HG02970 (cell line): ENCODE results near the gene FBXL15.

Experiments
- ATAC-seq: cut with Tn5 transposase; IDR thresholded peaks from one replicate; pipeline ENCODE4 v1.9.1; 2021; ENCODE audit warnings: mild to moderate bottlenecking, moderate library complexity, moderate number of reproducible peaks; ENCODE audit not compliant: unreplicated experiment, low FRiP score

FBXL15 gene

DNA sequence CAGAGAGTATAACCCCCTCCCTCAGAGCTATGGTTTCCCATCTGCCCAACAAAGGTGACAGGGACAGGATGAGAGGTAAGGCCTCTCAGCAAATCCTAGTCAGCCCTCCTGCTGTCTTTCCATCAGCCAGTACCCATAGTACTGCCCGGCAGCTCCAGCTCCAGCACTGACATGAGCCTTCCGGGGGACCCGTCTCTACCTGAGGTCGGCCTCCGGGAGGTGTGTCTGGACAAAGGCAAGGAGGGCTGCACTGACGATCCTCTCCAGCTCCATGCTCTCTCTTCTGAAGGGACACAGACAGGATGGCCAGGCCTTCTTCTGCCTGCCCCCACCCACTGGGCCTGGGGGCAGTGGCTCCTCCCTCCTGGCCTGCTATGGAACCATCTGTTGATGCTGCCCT, 4.3 kb downstream of the FBXL15 start:
- ATAC-seq = no peak

DNA sequence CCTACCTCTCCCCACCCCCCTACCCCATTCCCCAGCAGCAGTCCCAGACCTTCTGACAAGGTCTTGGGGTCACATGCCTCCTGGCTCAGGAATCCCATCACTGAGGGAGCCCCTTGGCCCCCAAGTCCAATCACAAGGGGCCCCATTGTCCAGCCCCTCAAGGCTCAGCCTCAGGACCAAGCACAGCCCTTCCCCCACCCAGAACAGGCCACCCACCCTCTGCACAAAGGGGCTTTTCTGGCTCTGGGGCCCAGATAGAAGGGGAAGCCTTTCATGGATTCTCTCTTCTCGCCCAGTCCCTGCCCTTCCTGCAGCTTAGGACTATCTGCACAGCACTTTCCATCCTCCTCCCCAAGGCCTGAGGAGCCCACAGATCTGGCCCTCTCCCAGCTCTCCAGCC, 4.8 kb downstream of the FBXL15 start:
- no peak for ATAC-seq

DNA sequence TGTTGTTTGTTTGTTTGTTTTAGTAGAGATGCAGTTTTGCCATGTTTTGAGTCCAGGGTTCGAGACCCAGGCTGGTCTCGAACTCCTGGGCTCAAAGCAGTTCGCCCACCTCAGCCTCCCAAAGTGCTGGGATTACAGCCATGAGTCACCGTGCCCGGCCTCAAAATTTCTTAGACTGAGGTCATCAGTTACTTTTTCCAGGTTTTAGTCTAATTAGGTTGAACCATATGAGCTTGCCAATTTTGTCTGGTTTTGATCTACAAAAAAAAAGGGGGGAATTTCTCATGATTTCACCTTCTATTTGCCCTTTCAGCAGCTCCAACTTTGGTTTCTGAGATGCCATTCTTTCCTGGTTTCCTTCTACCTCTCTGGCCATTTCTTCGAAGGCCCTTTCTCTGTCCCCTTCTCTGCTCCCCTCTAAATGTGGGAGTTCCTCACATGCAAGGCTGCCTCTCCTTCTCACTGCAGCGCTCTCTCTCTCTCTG, 6.2 kb downstream of the FBXL15 start:
- ATAC-seq = no peak

DNA sequence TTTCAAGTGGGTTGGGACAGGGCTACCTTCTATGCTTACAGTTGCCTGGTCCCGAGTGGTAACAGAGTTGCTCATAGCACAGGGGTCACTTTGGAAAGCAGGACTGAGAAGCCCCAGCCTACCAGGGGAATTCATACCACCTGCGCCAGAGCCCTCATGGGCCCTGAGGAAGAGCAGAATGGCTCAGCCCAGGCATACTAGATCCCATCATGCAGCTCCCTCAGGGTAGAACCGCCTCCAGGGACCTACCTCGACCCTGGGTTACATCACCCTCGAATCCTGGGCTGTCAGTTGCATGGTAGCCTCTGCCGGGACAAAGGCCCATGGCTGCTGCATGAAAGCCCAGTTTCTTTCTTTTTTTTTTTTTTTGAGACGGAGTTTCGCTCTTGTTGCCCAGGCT, 8.8 kb downstream of the FBXL15 start:
- ATAC-seq = no peak

DNA sequence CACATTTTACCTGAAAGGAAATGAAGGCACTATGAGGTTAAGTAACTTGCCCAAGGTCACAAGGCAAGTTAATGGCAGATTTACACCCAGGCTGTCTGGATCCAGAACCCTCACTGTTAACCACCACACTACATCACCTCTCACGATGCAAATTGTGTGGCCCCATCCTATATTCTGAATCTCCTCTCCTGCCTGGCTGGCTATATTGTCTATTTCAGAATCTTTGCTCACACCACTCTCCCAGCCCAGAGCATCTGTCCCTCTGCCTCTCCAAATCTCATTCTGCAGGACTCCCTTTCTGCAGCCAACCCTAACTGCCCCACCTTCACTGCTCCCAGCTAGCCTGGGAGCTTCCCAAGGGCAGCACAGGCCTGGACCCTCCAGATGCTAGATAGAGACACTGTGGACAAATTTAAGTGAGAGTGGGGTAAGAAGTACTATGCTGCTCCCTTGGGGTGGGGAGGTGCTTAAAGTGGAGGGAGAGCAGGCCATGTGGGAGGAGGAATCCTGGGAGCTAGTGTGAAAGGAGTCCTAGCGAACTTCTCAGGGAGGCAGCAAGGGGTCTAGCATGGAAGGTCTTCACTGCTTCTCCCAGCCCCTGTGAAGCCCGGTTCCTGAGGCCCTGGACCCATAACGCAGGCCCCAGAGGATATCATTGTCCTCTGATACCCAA, 11.0 kb downstream of the FBXL15 start:
- ATAC-seq = no peak

DNA sequence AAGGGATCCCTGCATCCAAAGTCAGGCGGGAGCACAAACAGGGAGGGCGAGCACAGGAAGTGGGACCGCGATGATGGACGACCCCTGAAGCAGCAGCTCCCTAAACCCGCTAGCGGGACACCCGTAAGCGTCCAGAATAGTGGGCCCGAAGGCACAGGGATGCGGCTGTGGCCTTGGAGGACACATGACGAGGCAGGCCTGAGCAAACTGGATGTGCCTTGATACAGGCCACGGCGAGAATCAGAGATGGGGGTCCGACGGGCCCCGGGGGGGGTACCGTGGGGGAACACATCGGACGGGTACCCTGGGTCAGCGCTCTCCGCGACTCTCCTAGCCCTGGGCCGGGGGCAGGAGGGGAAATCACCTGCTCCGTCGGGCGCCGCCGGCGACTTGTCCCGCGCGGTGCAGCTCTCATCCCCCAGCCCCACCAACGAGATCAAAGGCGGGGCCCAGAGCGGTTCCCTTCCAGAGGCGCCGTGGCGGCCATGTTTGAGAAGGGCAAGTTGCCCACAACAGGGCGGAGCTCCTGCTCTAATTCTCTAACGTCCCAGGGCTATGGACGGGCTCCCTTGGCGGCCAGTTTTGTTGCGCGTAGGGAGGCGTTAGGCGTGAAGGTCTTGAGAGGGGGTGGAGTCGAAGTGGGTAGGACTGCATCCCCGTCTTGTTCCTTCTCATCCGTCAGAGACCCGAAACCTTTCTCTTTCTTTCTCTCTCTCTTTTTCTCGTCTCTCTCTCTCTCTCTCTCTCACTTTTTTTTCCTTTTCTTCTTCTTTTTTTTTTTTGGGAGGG, 11.7 kb downstream of the FBXL15 start, which contains the start of gene CUEDC2:
CUEDC2 (minus strand) TSS at position 413 of the 789 bp plus-strand sequence. CDS start 7,386 bp downstream, outside the sequence.
- peak; percentile 83 for ATAC-seq

DNA sequence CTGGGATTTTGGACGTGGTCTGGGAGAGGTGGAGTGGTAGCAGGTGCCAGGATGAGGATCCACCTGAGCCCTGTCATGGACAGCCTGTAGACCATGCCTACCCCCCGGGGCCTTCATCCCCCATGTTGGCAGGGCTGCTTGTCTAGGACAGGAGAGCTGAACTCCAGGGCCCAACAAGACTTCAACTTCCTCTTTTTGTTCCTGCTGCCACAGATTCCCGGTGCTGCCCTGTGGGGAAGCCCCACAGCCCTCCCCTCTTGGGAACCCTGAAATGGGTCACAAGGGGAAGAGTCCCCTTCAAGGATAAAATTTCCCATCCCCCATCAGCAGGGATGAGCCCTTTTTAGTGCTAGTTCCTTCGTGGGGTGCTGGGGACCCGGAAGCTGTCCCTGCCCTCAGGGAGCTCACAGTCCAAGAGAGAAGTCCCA, 13.0 kb downstream of the FBXL15 start:
- ATAC-seq = no peak

DNA sequence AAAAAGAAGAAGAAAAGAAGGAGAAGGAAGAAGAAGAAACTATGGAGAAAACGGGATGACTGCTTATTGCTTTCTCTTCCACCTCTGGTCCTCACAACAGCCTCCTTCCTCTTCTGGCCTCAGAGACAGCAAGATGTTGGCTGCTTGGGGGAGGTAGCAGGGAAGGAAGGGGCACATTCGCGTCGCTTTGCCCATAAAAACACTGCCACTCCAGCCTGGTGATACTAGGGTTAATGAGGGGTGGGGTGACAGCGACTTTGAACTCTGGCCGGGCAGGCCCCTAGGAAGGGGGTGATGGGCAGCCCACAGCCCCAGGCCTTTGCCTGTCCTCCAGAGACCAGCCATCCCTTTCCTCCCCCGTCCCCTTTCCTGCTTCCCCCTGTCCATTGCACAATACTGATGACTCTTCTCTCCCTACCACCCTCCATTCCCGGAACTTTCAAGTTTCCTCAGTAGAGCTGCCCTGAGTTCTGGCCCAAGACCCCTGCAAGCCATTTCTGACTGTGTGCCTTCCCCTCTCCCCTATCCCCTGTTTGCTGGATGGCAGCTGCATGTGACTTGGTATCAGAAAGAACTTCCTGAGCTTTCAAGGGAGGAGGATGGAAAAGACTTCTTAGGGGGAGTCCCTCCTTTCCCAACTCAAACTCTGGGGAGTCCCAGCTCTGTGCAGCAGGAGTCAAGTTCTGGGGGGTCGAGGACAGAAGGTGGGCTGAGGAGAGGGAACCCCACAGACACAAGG, 13.9 kb downstream of the FBXL15 start:
- ATAC-seq = no peak

DNA sequence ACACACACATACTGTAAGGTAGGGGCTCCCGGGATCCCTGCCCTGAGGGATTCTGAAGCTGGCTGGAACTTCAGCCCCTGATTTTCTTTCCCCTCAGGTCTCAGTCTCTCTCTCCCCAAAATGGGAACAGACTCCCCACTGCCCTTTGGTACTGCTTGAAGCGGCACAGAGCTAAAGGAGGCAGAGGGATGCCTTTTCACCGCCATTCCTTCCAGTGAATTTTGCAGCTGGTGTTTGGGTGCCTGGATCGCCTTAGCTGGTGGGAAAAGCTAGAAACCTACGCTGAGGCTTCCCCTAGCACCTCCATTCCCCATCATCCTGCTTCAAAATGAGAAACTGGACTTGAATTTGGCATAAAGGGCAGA, 14.5 kb downstream of the FBXL15 start:
- ATAC-seq = no peak

DNA sequence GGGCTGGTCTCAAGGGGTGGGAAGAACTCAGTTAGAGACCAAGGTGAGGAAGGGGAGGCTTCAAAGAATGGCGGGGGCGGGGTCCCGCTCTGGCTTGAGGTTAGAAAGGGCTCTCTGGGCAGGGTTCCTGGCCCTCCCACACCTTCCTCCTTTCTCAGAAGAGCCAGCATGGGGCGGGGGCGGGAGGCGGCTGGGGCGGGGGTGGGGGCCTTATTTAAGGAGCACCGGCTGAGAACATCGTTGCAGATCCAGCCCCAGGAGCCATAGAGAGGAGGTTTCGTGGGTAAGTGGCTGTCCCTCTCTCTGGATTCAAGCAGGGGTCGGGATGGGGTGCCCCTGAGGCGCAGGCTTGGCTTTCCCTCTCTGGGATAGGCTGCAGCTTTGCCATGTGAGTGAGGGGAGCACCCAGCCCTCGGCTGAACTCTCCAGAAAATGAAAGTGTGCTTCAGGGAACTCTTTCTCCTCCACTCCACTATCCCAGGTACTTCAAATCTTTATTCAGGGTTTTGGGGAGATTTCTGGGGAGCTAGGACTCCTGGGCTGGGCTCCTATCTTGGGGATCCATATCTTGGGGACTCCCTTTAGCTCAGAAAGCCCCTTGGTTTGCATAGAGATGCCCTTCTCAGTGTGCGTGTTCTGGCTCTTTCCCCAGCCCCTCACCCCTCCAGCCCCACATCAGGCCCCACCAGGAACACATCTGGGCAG, 15.0 kb downstream of the FBXL15 start:
- ATAC-seq = no peak

DNA sequence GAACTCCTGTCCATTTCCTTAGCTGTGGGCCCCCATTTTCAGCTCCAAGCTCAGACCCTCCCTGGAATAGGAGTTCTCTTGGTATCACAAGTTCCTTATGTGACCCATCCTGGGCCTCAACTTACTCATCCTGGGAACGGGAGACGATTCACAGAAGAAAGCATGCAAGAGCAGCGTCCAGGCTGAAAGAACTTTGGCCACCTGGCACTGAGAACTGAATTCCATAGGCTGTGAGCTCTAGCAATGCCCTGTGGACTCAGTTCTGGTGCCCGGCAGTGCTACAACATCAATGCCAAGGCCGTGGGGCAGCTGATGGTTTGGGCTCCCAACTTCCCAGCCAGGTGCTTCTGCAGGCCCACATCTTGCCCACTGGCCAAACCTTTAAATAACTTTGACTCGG, 15.7 kb downstream of the FBXL15 start:
- ATAC-seq = no peak

DNA sequence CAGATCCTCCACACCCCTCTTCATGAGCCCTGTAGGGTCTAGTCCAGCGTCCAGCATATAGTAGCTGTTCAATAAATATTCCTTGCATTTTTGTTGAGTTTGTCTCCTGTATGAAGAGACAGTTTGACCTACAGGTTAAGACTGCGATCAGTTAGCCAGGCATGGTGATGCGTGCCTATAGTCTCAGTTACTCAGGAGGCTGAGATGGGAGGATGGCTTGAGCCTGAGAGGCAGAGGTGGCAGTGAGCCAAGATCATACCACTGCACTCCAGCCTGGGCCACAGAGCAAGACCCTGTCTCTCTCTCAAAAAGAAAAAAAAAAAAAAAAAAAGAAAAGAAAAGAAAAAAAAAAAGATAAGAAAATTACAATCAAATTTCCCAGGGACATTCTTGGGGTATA, 16.9 kb downstream of the FBXL15 start:
- ATAC-seq = no peak

DNA sequence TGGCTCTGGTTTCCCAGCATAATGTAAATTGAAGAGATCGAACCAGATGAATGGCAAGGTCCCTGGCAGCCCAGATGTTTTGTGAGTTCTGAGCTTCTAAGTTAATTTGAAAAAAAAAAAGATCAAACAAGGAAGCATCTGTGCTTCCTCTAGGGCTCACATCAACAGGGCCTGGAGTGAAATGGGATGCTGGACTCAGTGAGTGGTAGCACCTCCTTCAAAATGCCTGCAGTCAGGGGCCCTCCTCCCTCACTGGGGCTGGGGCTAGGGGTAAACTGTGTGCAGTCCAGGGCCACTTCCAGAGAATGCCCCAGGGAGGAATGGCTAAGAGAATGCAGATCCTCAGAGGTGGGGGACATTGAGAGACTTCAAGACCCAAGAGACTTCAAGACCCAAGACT, 17.7 kb downstream of the FBXL15 start:
- no peak for ATAC-seq

DNA sequence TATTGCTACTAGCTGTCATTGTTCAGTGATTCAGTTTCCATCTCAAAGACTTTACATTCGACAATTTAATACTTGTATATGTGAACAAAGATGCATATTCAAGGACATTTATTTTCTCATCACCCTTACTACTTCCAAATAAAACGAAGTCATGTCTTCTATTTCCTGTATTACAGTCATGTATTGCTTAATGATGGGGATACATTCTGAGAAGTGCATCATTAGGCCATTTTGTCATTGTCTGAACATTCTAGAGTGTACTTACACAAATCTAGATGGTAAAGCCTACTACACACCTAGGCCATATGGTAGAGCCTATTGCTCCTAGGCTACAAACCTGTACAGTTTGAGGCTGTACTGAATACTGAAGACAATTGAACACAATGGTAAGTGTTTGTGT, 24.2 kb downstream of the FBXL15 start:
- ATAC-seq = no peak

DNA sequence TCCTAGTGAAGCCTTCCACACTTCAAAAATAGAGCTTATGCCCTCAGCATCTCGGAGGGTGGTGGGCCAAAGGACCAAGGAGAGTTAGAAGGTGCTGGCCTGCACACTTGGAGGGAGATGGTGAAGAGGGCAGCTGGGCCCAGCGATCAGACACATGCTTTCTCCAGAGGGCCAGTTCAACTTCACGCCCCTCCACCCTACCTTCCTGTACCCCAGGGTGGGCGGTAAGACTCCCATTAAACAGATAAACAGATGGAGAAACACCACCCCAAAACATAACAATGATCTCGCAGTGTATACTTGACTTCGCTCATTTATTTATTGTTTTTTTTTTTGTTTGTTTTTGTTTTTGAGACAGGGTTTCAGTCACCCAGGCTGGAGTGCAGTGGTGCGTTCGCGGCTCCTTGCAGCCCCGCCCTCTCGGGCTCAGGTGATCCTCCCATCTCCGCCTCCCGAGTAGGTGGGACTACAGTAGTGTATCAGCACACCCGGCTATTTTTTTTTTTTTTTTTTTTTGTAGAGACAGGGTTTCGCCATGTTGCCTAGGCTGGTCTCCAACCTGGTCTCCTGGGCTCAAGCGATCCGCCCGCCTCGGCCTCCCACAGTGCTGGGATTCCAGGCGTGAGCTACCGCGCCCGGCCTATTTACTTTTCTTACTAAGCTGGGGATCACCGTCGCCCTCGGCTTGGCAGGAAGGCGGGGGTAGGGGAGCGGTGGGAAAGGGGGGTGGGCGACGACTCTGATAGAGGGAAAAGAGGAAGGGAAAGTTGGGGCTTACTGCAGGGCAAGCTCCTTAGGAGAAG, 28.9 kb downstream of the FBXL15 start:
- peak; percentile 39 for ATAC-seq

DNA sequence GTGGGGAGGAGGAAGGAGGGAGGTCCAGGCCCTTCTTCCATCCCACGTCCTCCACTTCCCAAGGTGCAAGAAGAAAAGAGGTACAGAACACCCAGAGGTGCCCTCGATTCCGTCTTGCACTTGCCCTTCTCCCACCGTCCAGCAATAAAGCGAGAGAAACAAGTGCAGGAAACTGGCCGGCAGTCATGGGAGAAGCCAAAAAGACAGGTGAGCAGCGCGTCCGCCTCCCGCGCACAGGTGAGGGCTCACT, 29.4 kb downstream of the FBXL15 start:
- peak; percentile 15 for ATAC-seq

DNA sequence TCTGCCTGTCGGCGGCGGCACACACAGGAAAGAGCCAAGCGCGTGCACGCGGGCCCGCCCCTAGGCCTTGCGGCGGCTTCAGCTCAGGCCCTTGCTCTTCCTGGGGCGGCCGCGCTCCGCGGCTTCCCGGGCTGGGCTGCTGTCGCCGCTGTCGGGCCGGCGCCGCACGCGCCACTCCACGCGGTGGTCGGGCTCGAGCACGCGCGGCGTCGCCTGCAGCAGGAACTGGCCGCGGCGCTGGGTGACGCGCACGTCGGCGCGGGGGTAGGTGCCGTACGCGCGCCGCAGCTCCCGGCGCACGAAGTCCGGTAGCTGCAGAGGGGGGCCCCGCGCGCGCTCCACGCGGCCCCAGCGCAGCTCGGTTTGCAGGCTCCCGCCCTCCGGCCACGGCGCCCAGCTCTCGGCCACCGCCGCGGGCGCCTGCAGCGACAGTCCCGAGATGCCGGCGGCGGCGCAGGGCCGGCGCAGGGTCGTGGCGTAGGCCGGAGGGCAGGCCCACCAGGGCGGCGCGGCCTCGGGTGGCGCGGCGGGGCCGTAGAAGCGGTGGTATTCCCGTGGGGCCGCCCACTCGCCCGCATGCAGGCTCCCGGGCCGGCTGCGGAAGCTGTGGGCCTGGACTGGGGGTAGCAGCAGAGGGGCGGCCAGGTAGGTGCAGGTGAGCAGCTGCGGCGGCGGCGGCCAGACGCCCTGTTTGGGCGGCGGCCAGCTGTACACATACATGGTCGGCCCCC, 29.9 kb downstream of the FBXL15 start:
- peak; percentile 80 for ATAC-seq

DNA sequence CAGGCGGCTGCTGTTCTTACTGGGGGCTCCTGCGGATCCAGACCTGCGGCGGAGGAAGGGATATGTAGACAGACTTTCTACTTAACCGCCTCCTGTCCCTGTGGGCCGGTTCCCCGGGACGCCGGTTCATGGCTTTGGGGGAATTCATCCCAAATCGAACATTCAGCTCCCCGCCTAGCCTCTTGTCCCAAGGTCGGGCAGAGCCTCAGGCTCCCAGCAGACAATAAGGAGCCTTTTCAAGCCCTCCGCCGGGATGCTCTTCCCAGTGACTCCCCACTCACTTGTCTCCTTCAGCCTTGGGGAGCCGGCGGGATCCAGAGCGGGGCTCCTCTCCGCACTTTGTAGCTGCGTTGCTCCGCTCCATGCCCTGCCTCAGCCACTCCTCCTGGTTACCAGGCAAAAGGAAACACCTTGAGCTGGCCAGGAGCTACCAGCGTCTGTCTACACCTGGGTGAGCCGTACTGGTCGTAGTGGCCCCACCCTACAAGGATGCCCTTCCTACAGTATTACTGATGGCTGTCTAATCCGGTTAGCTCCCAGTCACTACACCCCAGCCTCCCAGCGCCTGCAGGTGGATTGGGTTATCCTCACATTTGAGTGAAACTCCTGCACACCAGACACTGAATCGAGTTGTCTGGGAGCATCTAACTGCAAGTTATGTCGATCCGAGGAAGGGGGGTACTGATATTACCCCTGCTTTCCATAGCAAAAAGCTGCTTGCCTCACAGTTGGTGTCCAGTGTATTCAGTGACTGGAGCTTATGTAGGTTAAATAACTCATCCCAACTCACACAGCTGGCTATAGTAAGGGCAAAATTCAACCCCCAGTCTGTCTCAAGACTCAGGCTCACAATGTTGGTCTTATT, 30.7 kb downstream of the FBXL15 start, which contains the start of gene C10orf95:
C10orf95 (minus strand) TSS at position 439 of the 865 bp plus-strand sequence. CDS start 450 bp downstream, outside the sequence.
- ATAC-seq = no peak
